SU-DHL-6 (cell line): ENCODE data around the gene SERPIND1.

ENCODE experiments used
- CTCF ChIP-seq: fragments of 200-600 bp; sonication (generic); IDR thresholded peaks from one replicate; pipeline ENCODE4 v1.5.1; 2017; ENCODE audit warnings: antibody characterized with exemption, mild to moderate bottlenecking, low read length, moderate library complexity; ENCODE audit not compliant: insufficient read depth, poor library complexity, severe bottlenecking
- EZH2phosphoT487 ChIP-seq: fragments of 200-600 bp; sonication (generic), shearing (Covaris generic); conservative IDR thresholded peaks from 2 replicates; pipeline ENCODE4 v1.6.1; 2018; ENCODE audit warnings: mild to moderate bottlenecking, antibody characterized with exemption, low read length, moderate library complexity, mixed read lengths

- TF ChIP-seq CTCF: no peak
- no peak for TF ChIP-seq EZH2phosphoT487
Observed at GRCh38 chr22:20782596-20783299, 8.8 kb downstream of the SERPIND1 start.
